GM12878 (cell line): ENCODE data around the gene NPM3. TPM values are rescaled to one million over a fixed set of nuclear protein-coding genes. Genes with fewer than 3 reads are reported as not detected.
A peak's percentile ranks its signal among the peaks of the same experiment; 100 is the strongest.

Source experiments
- ATAC-seq: fragments of 200-7000 bp; cut with Tn5 transposase; 3 replicates; pipeline ENCODE4 v1.9.1; 2020; ENCODE audit warnings: mild to moderate bottlenecking, moderate library complexity
- BruUV-seq: library from RNA; stranded (reverse); fragments of 400-500 nt; replicated peaks from 2 replicates; lab custom pipeline; 2021; lab: Mats Ljungman, UMichigan
- CTCF ChIA-PET: fragments of 300-600 bp; sonication (Branson Sonifier 250); formaldehyde crosslinking; extraction: SDS; loops from one replicate; lab custom pipeline; 2021; ENCODE audit warnings: inconsistent platforms; lab: Yijun Ruan, JAX
- POLR2A ChIA-PET: fragments of 350-600 bp; formaldehyde crosslinking; extraction: SDS; loops from one replicate; lab custom pipeline; 2021; ENCODE audit warnings: inconsistent platforms; lab: Charles Lee
- RAD21 ChIA-PET: fragments of 300-600 bp; sonication (Branson Sonifier 250); formaldehyde crosslinking; loops from one replicate; lab custom pipeline; 2023; ENCODE audit warnings: antibody characterized with exemption; ENCODE audit not compliant: unreplicated experiment; lab: Charles Lee
- SMC1A ChIA-PET: fragments of 300-600 bp; sonication (Branson Sonifier 250); formaldehyde crosslinking; loops from one replicate; lab custom pipeline; 2023; ENCODE audit not compliant: unreplicated experiment, uncharacterized antibody; lab: Charles Lee
- DNase-seq: peaks from one replicate; pipeline ENCODE4 v3.0.0-alpha.2; 2011; ENCODE audit warnings: low read depth, low spot score
- FAIRE-seq: peaks from 3 replicates; lab custom pipeline; 2011; peaks lifted over from hg19 to GRCh38; lab: Jason Lieb, UNC
- H2AFZ ChIP-seq: 2 replicates; pipeline ENCODE4 v1.6.0; 2011; ENCODE audit warnings: low read depth, low read length, control low read depth; ENCODE audit not compliant: control insufficient read depth
- H3K27ac ChIP-seq: 2 replicates; pipeline ENCODE4 v1.5.1; 2011; ENCODE audit warnings: control low read depth; ENCODE audit not compliant: control insufficient read depth, insufficient read depth
- H3K27me3 ChIP-seq, 2 experiments: replicated peaks in 1 of 2; 2 replicates each; pipeline versions ENCODE4 v1.6.0 to v1.6.1; 2011; ENCODE audit warnings: low read length in 1 of 2; ENCODE audit not compliant: control insufficient read depth in 2 of 2, insufficient read depth in 2 of 2
- H3K36me3 ChIP-seq, 2 experiments: 2 replicates each; pipeline ENCODE4 v1.5.1; 2011; ENCODE audit warnings: low read length in 1 of 2; ENCODE audit not compliant: control insufficient read depth in 2 of 2, insufficient read depth in 2 of 2
- H3K4me1 ChIP-seq: 2 replicates; pipeline ENCODE4 v1.6.1; 2011; ENCODE audit warnings: mild to moderate bottlenecking, low read length, moderate library complexity, mixed read lengths; ENCODE audit not compliant: control insufficient read depth, insufficient read depth
- H3K4me2 ChIP-seq: 2 replicates; pipeline ENCODE4 v1.6.0; 2011; ENCODE audit warnings: control low read depth; ENCODE audit not compliant: control insufficient read depth, insufficient read depth
- H3K4me3 ChIP-seq: fragments of 200-600 bp; sonication (generic); 2 replicates; pipeline ENCODE4 v1.5.1; 2016
- H3K79me2 ChIP-seq: 2 replicates; pipeline ENCODE4 v1.6.0; 2011; ENCODE audit warnings: low read length; ENCODE audit not compliant: control insufficient read depth, insufficient read depth
- H3K9ac ChIP-seq: 2 replicates; pipeline ENCODE4 v1.8.0; 2011; ENCODE audit warnings: low read length, control low read depth, mixed read lengths; ENCODE audit not compliant: control insufficient read depth, insufficient read depth
- H3K9me3 ChIP-seq: replicated peaks from 3 replicates; pipeline ENCODE4 v1.5.1; 2011; ENCODE audit warnings: mild to moderate bottlenecking, low read length; ENCODE audit not compliant: control insufficient read depth, insufficient read depth
- H4K20me1 ChIP-seq: 2 replicates; pipeline ENCODE4 v1.6.0; 2011; ENCODE audit not compliant: control insufficient read depth, insufficient read depth
- EZH2 ChIP-seq: IDR thresholded peaks from 2 replicates; pipeline ENCODE4 v1.6.1; 2012; ENCODE audit warnings: low read depth, mild to moderate bottlenecking, control low read depth, inconsistent platforms, low read length, borderline replicate concordance; ENCODE audit not compliant: control insufficient read depth
- MEF2B ChIP-seq: fragments of 450-650 bp; IDR thresholded peaks from 2 replicates; pipeline ENCODE4 v1.6.1; 2018; ENCODE audit warnings: mild to moderate bottlenecking, moderate library complexity; ENCODE audit not compliant: partially characterized antibody, poor library complexity, severe bottlenecking
- NFXL1 ChIP-seq: fragments of 450-650 bp; IDR thresholded peaks from 2 replicates; pipeline ENCODE4 v1.6.1; 2017; ENCODE audit warnings: antibody characterized with exemption, mild to moderate bottlenecking, borderline replicate concordance
- NRF1 ChIP-seq: conservative IDR thresholded peaks from 2 replicates; pipeline ENCODE4 v1.6.1; 2011; ENCODE audit warnings: mild to moderate bottlenecking, low read depth, low read length, improper control_type of control experiment
- WGBS: methylation state at CpG from one replicate; pipeline ENCODE4 v1.1.6; 2016; ENCODE audit warnings: low lambda C conversion rate; ENCODE audit not compliant: insufficient replicate concordance, insufficient coverage; ENCODE audit errors: missing lambda C conversion rate; 5-methylcytosine and 5-hydroxymethylcytosine counted together
- in situ Hi-C: fragments of 300-500 bp; cut with MboI; formaldehyde crosslinking; loops from 9 replicates; pipeline ENCODE4 v1.14.3; 2018; ENCODE audit warnings: mixed read lengths
- intact Hi-C: fragments of 100-400 bp; cut with micrococcal nuclease; formaldehyde crosslinking; loops from one replicate; pipeline ENCODE4 v1.14.2; 2022; ENCODE audit not compliant: unreplicated experiment
- polyA plus RNA-seq, 11 experiments: library from polyadenylated mRNA; depleted of rRNA in 4 of 11; unstranded in 6 of 11; stranded (reverse) in 5 of 11; fragments of >200 nt; fragmentation: Nextera tagmentation in 4 of 11; fragmentation: Illumina TruSeq in 1 of 11; extraction: Ambion mirVana in 4 of 11; extraction: Trizol in 1 of 11; gene quantifications; 1 replicate in 1 of 11; 2 replicates in 10 of 11; pipeline versions ENCODE4 v1.2.1 to v1.2.3, GENCODE V29; 2011 to 2016; ENCODE audit warnings: inconsistent platforms in 2 of 11, missing spikeins in 2 of 11, low read depth in 1 of 11
- total RNA-seq, 4 experiments: library from RNA; depleted of rRNA in 3 of 4; stranded (reverse); fragments of >200 nt in 3 of 4; fragmentation: Illumina TruSeq in 1 of 4; extraction: Trizol in 1 of 4; gene quantifications; 2 replicates each; pipeline versions ENCODE4 v1.2.1 to v1.2.3, GENCODE V29; 2013 to 2021

The NPM3 gene
- total and polyA plus RNA-seq, 10 of the 15 experiments (the other 5 are each of a cell fraction or from before 2014, with no cell fraction given) = 13.0 to 171 (median 93.3) TPM

GRCh38 chr10:101773923-101774588 lies 9.2 kb downstream of the NPM3 start:
- intact Hi-C loops = no loop called here
- in situ Hi-C loops = no loop called here
- no peak for FAIRE-seq
- 22% methylated on average over 13 of the region's 13 CpGs for WGBS
- no peak overlapping the region for H3K9ac ChIP-seq
- DNase-seq = no peak
- no peak overlapping the region for H3K4me3 ChIP-seq
- ChIA-PET POLR2A (no interaction called here), CTCF (interaction anchor here (0.6 to 2.0 kb wide), 7 partner anchors 8 to 236 kb away, joined by 3 to 10 read pairs (median 5); no protein-coding TSS in a partner anchor), RAD21 (interaction anchor here (1.1 to 1.8 kb wide), 3 partner anchors 65 to 171 kb away, joined by 3 to 4 read pairs (median 3); no protein-coding TSS in a partner anchor), SMC1A (interaction anchor here (1.2 to 1.5 kb wide), 3 partner anchors 41 to 172 kb away, joined by 3 to 7 read pairs (median 3); no protein-coding TSS in a partner anchor)
- H3K27ac ChIP-seq = no peak overlapping the region
- H2AFZ ChIP-seq = no peak overlapping the region
- peaks cover 14% of the 10 kb centered on the region for H3K4me1 ChIP-seq
- H3K79me2 ChIP-seq = no peaks in the 10 kb centered on the region
- ATAC-seq = no peak
- no peak for TF ChIP-seq NRF1
- TF ChIP-seq MEF2B = peak; percentile 48
- H3K27me3 ChIP-seq = peaks cover 13 to 20% of the 10 kb centered on the region in 2 experiments; a peak in 3 of 4 replicates
- no peaks in the 10 kb centered on the region for H3K9me3 ChIP-seq
- no peak overlapping the region for H3K4me2 ChIP-seq
- H4K20me1 ChIP-seq = no peaks in the 10 kb centered on the region
- BruUV-seq = no TSS peak
- no peaks in the 10 kb centered on the region for H3K36me3 ChIP-seq

- Histone ChIP-seq H4K20me1 (no peaks in the 10 kb centered on the region), H3K79me2 (no peaks in the 10 kb centered on the region), H2AFZ (no peak overlapping the region), H3K36me3 (no peaks in the 10 kb centered on the region), H3K27ac (no peak overlapping the region), H3K4me3 (no peak overlapping the region), H3K4me2 (no peak overlapping the region), H3K27me3 (peaks cover 13 to 20% of the 10 kb centered on the region in 2 experiments; a peak in 3 of 4 replicates), H3K9me3 (no peaks in the 10 kb centered on the region), H3K4me1 (peaks cover 6% of the 10 kb centered on the region), H3K9ac (no peak overlapping the region)
- ATAC-seq (no peak), FAIRE-seq (no peak), DNase-seq (no peak)
- in situ Hi-C loops = no loop called here
- SMC1A ChIA-PET = interaction anchor here (0.7 to 1.5 kb wide), 4 partner anchors 42 to 171 kb away, joined by 3 to 5 read pairs (median 4); no protein-coding TSS in a partner anchor
- 45% methylated on average over 18 of the region's 21 CpGs for WGBS
- CTCF ChIA-PET = interaction anchor here (0.6 to 2.2 kb wide), 6 partner anchors 8 to 237 kb away, joined by 3 to 10 read pairs (median 6); no protein-coding TSS in a partner anchor
- intact Hi-C loops = no loop called here
- BruUV-seq = no TSS peak
- POLR2A ChIA-PET = no interaction called here
- RAD21 ChIA-PET = interaction anchor here (1.1 to 2.5 kb wide), 3 partner anchors 66 to 170 kb away, joined by 3 to 14 read pairs (median 3); no protein-coding TSS in a partner anchor
- TF ChIP-seq EZH2 = 0 out of 2 replicates have a peak, but pooled peaks have one; percentile 6
- TF ChIP-seq NFXL1 = no peak
Measured at GRCh38 chr10:101772895-101773761, 10.1 kb downstream of the NPM3 start.
